Adipocyte (in vitro differentiated cells): ENCODE measurements around the gene SLC12A3.

ENCODE experiments used
- DNase-seq: peaks from one replicate; pipeline ENCODE4 v3.0.0-alpha.2; 2015; ENCODE audit warnings: low read depth
- H3K27me3 ChIP-seq: replicated peaks from 2 replicates; pipeline ENCODE4 v1.7.0; 2013; ENCODE audit warnings: mild to moderate bottlenecking, low read length, moderate library complexity; ENCODE audit not compliant: control insufficient read depth, insufficient read depth
- H3K36me3 ChIP-seq: 2 replicates; pipeline ENCODE4 v1.7.0; 2013; ENCODE audit warnings: low read length, mild to moderate bottlenecking, moderate library complexity; ENCODE audit not compliant: control insufficient read depth, insufficient read depth, severe bottlenecking
- H3K4me1 ChIP-seq: 2 replicates; pipeline ENCODE4 v1.7.0; 2013; ENCODE audit warnings: mild to moderate bottlenecking, low read length, moderate library complexity; ENCODE audit not compliant: control insufficient read depth, insufficient read depth
- H3K4me3 ChIP-seq: 2 replicates; pipeline ENCODE4 v1.7.0; 2013; ENCODE audit warnings: mild to moderate bottlenecking, low read length, moderate library complexity
- H3K9ac ChIP-seq: 2 replicates; pipeline ENCODE4 v1.7.0; 2013; ENCODE audit warnings: mild to moderate bottlenecking, low read length, moderate library complexity
- H3K9me3 ChIP-seq: 2 replicates; pipeline ENCODE4 v1.7.0; 2013; ENCODE audit warnings: mild to moderate bottlenecking, low read length, moderate library complexity; ENCODE audit not compliant: control insufficient read depth

Gene SLC12A3

GRCh38 chr16:56871172-56871593 lies 6.2 kb downstream of the SLC12A3 start:
- H3K9ac ChIP-seq: no peak overlapping the region
- no peaks in the 10 kb centered on the region for H3K9me3 ChIP-seq
- H3K27me3 ChIP-seq: no peaks in the 10 kb centered on the region
- no peak overlapping the region for H3K4me3 ChIP-seq
- DNase-seq: peak; percentile 60
- no peaks in the 10 kb centered on the region for H3K36me3 ChIP-seq
- H3K4me1 ChIP-seq: no peaks in the 10 kb centered on the region

GRCh38 chr16:56872863-56873391 lies 7.9 kb downstream of the SLC12A3 start:
- Histone ChIP-seq H3K4me1 (no peaks in the 10 kb centered on the region), H3K36me3 (no peaks in the 10 kb centered on the region), H3K9me3 (no peaks in the 10 kb centered on the region), H3K4me3 (no peak overlapping the region), H3K9ac (no peak overlapping the region), H3K27me3 (no peaks in the 10 kb centered on the region)
- DNase-seq: peak; percentile 25

DNA sequence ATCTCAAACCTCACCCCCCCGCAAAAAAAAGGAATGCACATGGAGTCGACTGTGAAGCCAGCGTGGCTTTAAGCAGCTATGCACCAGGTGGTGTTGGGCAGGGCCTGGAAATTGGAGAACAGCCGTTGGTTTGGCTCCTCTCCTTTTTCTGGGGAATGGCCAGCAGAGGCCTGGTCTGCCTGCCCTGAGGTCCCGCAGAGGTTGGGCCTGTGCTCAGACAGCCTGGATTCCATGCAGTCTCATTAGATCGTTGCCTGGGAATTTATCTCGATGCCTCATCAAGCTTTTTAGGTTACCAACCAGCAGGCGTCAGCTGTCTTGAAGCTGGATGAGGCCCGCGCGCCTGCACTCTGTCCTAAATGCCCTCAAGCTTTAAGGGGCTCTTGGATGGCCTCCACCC lies 9.8 kb downstream of the SLC12A3 start:
- Histone ChIP-seq H3K27me3 (no peaks in the 10 kb centered on the region), H3K4me3 (no peak overlapping the region), H3K4me1 (no peaks in the 10 kb centered on the region), H3K36me3 (no peaks in the 10 kb centered on the region), H3K9me3 (no peaks in the 10 kb centered on the region), H3K9ac (no peak overlapping the region)
- DNase-seq: peak; percentile 10

DNA sequence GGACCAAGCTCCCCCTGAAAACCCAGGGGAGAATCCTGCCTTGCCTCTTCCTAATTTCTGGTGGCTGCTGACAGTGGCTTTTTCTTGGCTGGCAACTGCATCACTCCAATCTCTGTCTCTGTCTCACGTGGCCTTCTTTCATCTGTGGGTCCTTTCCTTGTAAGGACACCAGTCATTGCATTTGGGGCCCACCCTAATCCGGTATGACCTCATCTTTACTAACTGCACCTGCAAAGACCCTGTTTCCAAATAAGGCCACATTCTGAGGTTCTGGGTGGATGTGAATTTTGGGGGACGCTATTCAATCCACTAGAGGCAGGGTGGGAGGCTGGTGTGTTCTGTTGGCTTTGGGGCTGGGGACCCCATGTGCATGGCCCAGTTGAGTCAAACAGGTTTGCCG lies 11.0 kb downstream of the SLC12A3 start:
- no peaks in the 10 kb centered on the region for H3K4me1 ChIP-seq
- no peak for DNase-seq
- H3K9me3 ChIP-seq: no peaks in the 10 kb centered on the region
- no peak overlapping the region for H3K4me3 ChIP-seq
- no peaks in the 10 kb centered on the region for H3K36me3 ChIP-seq
- no peak overlapping the region for H3K9ac ChIP-seq
- H3K27me3 ChIP-seq: peaks cover 3% of the 10 kb centered on the region

DNA sequence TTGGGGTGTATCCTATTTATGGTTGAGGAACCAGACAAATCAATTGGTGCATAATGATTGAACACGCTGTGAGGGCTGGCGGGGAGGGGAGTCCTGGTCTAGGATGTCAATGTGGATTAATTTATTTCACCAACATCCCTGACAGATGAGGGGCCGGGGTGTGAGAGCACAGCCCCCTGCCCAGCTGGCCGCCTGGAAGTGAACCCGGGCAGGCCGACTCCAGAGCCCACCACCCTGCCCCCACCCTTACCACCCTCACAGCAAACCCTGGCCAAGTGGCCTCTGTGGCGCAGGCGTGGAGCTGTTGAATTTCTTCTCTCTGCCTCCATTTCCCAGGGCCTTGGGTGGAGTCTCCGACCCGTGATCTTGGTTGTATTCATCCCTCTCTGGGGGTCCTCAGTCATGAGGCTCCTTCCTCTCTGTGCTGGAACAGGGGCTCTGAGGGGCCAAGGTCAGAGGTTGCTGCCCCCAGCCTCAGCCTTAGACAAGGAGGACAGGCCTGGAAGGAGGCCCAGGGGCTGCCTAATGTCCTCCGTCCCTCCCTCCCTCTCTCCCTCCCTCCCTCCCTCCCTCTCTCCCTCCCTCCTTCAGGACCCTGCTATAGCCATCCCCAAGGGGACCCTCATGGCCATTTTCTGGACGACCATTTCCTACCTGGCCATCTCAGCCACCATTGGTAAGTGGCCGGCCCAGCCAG lies 12.6 kb downstream of the SLC12A3 start:
- Histone ChIP-seq H3K9me3 (no peaks in the 10 kb centered on the region), H3K9ac (no peak overlapping the region), H3K27me3 (peaks cover 6% of the 10 kb centered on the region), H3K4me3 (no peak overlapping the region), H3K36me3 (no peaks in the 10 kb centered on the region), H3K4me1 (no peaks in the 10 kb centered on the region)
- no peak for DNase-seq

GRCh38 chr16:56878282-56878854 lies 13.4 kb downstream of the SLC12A3 start:
- H3K9ac ChIP-seq: no peak overlapping the region
- no peaks in the 10 kb centered on the region for H3K4me1 ChIP-seq
- no peak for DNase-seq
- peaks cover 6% of the 10 kb centered on the region for H3K27me3 ChIP-seq
- no peaks in the 10 kb centered on the region for H3K36me3 ChIP-seq
- H3K4me3 ChIP-seq: no peak overlapping the region
- H3K9me3 ChIP-seq: no peaks in the 10 kb centered on the region

- DNase-seq: no peak
- Histone ChIP-seq H3K9ac (no peak overlapping the region), H3K9me3 (no peaks in the 10 kb centered on the region), H3K27me3 (peaks cover 6% of the 10 kb centered on the region), H3K36me3 (no peaks in the 10 kb centered on the region), H3K4me1 (no peaks in the 10 kb centered on the region), H3K4me3 (no peak overlapping the region)
Observed at GRCh38 chr16:56879276-56879675, 14.3 kb downstream of the SLC12A3 start.

DNA sequence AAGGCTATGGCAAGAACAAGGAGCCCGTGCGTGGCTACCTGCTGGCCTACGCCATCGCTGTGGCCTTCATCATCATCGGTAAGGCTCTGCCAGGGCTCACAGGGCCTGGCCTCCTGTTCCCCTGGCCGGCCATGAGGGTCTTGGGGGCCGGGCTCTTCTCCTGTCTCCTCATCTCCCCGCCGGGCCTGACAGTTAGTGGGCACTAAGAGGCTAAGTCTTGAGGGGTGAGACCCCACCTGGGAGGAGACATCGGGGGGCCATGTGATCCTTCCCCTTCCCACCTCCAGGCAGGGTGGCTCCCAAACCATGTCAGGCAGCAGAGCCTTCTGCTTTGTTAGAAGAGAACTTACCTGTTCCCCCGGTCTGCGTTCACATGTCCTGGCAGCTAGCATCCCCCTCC lies 15.2 kb downstream of the SLC12A3 start:
- no peak overlapping the region for H3K4me3 ChIP-seq
- no peak overlapping the region for H3K9ac ChIP-seq
- H3K36me3 ChIP-seq: no peaks in the 10 kb centered on the region
- peaks cover 6% of the 10 kb centered on the region for H3K27me3 ChIP-seq
- DNase-seq: no peak
- H3K4me1 ChIP-seq: no peaks in the 10 kb centered on the region
- H3K9me3 ChIP-seq: no peaks in the 10 kb centered on the region

GRCh38 chr16:56880685-56881084 lies 15.7 kb downstream of the SLC12A3 start:
- H3K4me1 ChIP-seq: no peaks in the 10 kb centered on the region
- H3K9ac ChIP-seq: no peak overlapping the region
- no peak overlapping the region for H3K4me3 ChIP-seq
- H3K27me3 ChIP-seq: peaks cover 6% of the 10 kb centered on the region
- H3K9me3 ChIP-seq: no peaks in the 10 kb centered on the region
- no peak for DNase-seq
- no peaks in the 10 kb centered on the region for H3K36me3 ChIP-seq

- Histone ChIP-seq H3K4me1 (no peaks in the 10 kb centered on the region), H3K9me3 (no peaks in the 10 kb centered on the region), H3K27me3 (peaks cover 6% of the 10 kb centered on the region), H3K4me3 (no peak overlapping the region), H3K36me3 (no peaks in the 10 kb centered on the region), H3K9ac (no peak overlapping the region)
- no peak for DNase-seq
Observed at GRCh38 chr16:56882077-56882800, 17.2 kb downstream of the SLC12A3 start.

DNA sequence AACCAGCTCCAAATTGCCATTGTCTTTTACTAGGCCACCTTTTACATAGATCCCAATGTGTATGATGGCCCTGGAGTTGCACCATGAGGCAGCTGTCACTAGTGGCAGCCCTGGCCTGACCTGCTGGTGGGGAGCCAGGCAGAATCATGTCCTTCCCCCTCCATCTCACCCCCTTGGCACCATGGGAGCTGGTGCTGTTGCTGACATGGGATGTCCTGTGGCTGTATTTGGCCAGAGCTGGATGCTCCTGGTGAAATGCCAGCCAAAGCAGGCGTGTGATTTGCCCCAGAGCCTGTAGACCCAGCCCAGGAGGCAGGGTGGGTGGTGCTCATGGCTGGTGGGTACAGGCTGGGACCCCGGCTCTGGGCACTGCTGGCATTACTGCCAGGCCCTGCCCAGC lies 18.6 kb downstream of the SLC12A3 start:
- no peak for DNase-seq
- Histone ChIP-seq H3K4me1 (no peaks in the 10 kb centered on the region), H3K9ac (no peak overlapping the region), H3K36me3 (no peaks in the 10 kb centered on the region), H3K9me3 (no peaks in the 10 kb centered on the region), H3K4me3 (no peak overlapping the region), H3K27me3 (peaks cover 6% of the 10 kb centered on the region)
